HG03565 (cell line): ENCODE results near the gene GAB2.
"Not testable (repeated sequence)": the region's sequence is repeated elsewhere in the genome, so short reads cannot be mapped to it uniquely, and the experiment has no call there.

Experiments used
- ATAC-seq: cut with Tn5 transposase; IDR thresholded peaks from one replicate; pipeline ENCODE4 v1.9.1; 2021; ENCODE audit warnings: mild to moderate bottlenecking, moderate library complexity; ENCODE audit not compliant: unreplicated experiment

GAB2 gene

GRCh38 chr11:78417175-78417887 is at the start of gene GAB2:
Gene GAB2, minus strand, starts transcription at chr11:78417820. Its CDS starts 100 bp downstream, at chr11:78417720.
- no peak for ATAC-seq

- no peak for ATAC-seq
These were observed 49.8 kb upstream of the GAB2 start for GRCh38 chr11:78467370-78467769.

- ATAC-seq: peak; percentile 96
These were observed 47.7 kb upstream of the GAB2 start for GRCh38 chr11:78465169-78465942.

GRCh38 chr11:78464787-78465168 is 47.2 kb upstream of the GAB2 start:
- ATAC-seq: not testable (repeated sequence)

- ATAC-seq: no peak
These were observed 42.9 kb upstream of the GAB2 start for GRCh38 chr11:78460471-78460870.

GRCh38 chr11:78459738-78460137 is 42.1 kb upstream of the GAB2 start:
- no peak for ATAC-seq

GRCh38 chr11:78457448-78457847 is 39.8 kb upstream of the GAB2 start:
- no peak for ATAC-seq

GRCh38 chr11:78453140-78453935 is 35.7 kb upstream of the GAB2 start:
- peak; percentile 45 for ATAC-seq

GRCh38 chr11:78451371-78452150 is 33.9 kb upstream of the GAB2 start:
- ATAC-seq: no peak

- ATAC-seq: no peak
These were observed 33.2 kb upstream of the GAB2 start for GRCh38 chr11:78450866-78451265.

- ATAC-seq: no peak
These were observed 32.2 kb upstream of the GAB2 start for GRCh38 chr11:78449866-78450265.

GRCh38 chr11:78446210-78446609 is 28.6 kb upstream of the GAB2 start:
- no peak for ATAC-seq

- no peak for ATAC-seq
These were observed 27.1 kb upstream of the GAB2 start for GRCh38 chr11:78444726-78445125.

- no peak for ATAC-seq
These were observed 24.3 kb upstream of the GAB2 start for GRCh38 chr11:78441956-78442355.

GRCh38 chr11:78438298-78438975 is 20.8 kb upstream of the GAB2 start:
- ATAC-seq: peak; percentile 90

GRCh38 chr11:78432956-78433355 is 15.3 kb upstream of the GAB2 start:
- no peak for ATAC-seq

GRCh38 chr11:78432058-78432515 is 14.5 kb upstream of the GAB2 start:
- ATAC-seq: no peak

- no peak for ATAC-seq
These were observed 12.0 kb upstream of the GAB2 start for GRCh38 chr11:78429660-78430059.

- no peak for ATAC-seq
These were observed 11.6 kb upstream of the GAB2 start for GRCh38 chr11:78429209-78429608.

GRCh38 chr11:78428773-78429172 is 11.2 kb upstream of the GAB2 start:
- no peak for ATAC-seq
